OCI-LY1 (cell line): Measurements from ENCODE around the gene PRIM1.
"Not testable (repeated sequence)": the region's sequence is repeated elsewhere in the genome, so short reads cannot be mapped to it uniquely, and the experiment has no call there.

Source experiments
- H2AFZ ChIP-seq: fragments of 200-600 bp; sonication (generic), shearing (Covaris generic); 2 replicates; pipeline ENCODE4 v1.6.0; 2014; ENCODE audit warnings: antibody characterized with exemption, mild to moderate bottlenecking, low read length
- H3F3A ChIP-seq: fragments of 200-600 bp; sonication (generic), shearing (Covaris generic); 2 replicates; pipeline ENCODE4 v1.6.0; 2014; ENCODE audit warnings: mild to moderate bottlenecking, antibody characterized with exemption, low read length, moderate library complexity; ENCODE audit not compliant: insufficient read depth
- H3K27ac ChIP-seq: fragments of 200-600 bp; sonication (generic); 2 replicates; pipeline ENCODE4 v1.5.1; 2014; ENCODE audit warnings: low read length, mixed run types, mild to moderate bottlenecking, low read depth; ENCODE audit not compliant: poor library complexity, severe bottlenecking
- H3K27me3 ChIP-seq: fragments of 200-600 bp; sonication (generic); 2 replicates; pipeline ENCODE4 v1.6.0; 2014; ENCODE audit warnings: antibody characterized with exemption, mild to moderate bottlenecking, low read length, moderate library complexity; ENCODE audit not compliant: insufficient read depth
- H3K36me3 ChIP-seq: fragments of 200-600 bp; sonication (generic); 2 replicates; pipeline ENCODE4 v1.6.1; 2014; ENCODE audit warnings: mild to moderate bottlenecking, antibody characterized with exemption, low read length, moderate library complexity, mixed read lengths; ENCODE audit not compliant: insufficient read depth
- H3K4me1 ChIP-seq: fragments of 200-600 bp; sonication (generic); 2 replicates; pipeline ENCODE4 v1.5.1; 2014; ENCODE audit warnings: mild to moderate bottlenecking, low read length, moderate library complexity; ENCODE audit not compliant: insufficient read depth, severe bottlenecking
- H3K4me2 ChIP-seq: fragments of 200-600 bp; sonication (generic), shearing (Covaris generic); 2 replicates; pipeline ENCODE4 v1.6.1; 2014; ENCODE audit warnings: low read length
- H3K4me3 ChIP-seq: fragments of 200-600 bp; sonication (generic); 2 replicates; pipeline ENCODE4 v1.5.1; 2014; ENCODE audit warnings: low read length, low read depth, mild to moderate bottlenecking, mixed read lengths; ENCODE audit not compliant: poor library complexity, severe bottlenecking
- H3K79me2 ChIP-seq: fragments of 200-600 bp; shearing (Covaris generic); 2 replicates; pipeline ENCODE4 v1.6.1; 2016; ENCODE audit warnings: mixed run types, low read length, mixed read lengths; ENCODE audit not compliant: insufficient read depth
- H3K9ac ChIP-seq: fragments of 200-600 bp; sonication (generic), shearing (Covaris generic); 2 replicates; pipeline ENCODE4 v1.6.1; 2014; ENCODE audit warnings: mild to moderate bottlenecking, low read length, mixed read lengths
- H3K9me2 ChIP-seq: fragments of 200-600 bp; sonication (generic), shearing (Covaris generic); 2 replicates; pipeline ENCODE4 v1.6.1; 2014; ENCODE audit warnings: low read depth, mild to moderate bottlenecking, low read length, mixed read lengths
- H3K9me3 ChIP-seq: fragments of 200-600 bp; shearing (Covaris generic); 2 replicates; pipeline ENCODE4 v1.6.1; 2014; ENCODE audit warnings: low read length, mixed read lengths
- H4K20me1 ChIP-seq: fragments of 200-600 bp; sonication (generic), shearing (Covaris generic); 2 replicates; pipeline ENCODE4 v1.6.0; 2016; ENCODE audit warnings: mild to moderate bottlenecking, low read length; ENCODE audit not compliant: insufficient read depth
- EZH2 ChIP-seq: fragments of 200-600 bp; sonication (generic), shearing (Covaris generic); IDR thresholded peaks from 2 replicates; pipeline ENCODE4 v1.8.0; 2017; ENCODE audit warnings: borderline replicate concordance, mixed run types, mild to moderate bottlenecking, antibody characterized with exemption, low read length, moderate library complexity, mixed read lengths
- TF ChIP-seq, protein P1 (sequence below): fragments of 200-600 bp; sonication (generic), shearing (Covaris generic); IDR thresholded peaks from 2 replicates; pipeline ENCODE4 v1.5.1; 2017; ENCODE audit warnings: mild to moderate bottlenecking, antibody characterized with exemption, low read length, moderate library complexity, mixed read lengths

The PRIM1 gene

DNA sequence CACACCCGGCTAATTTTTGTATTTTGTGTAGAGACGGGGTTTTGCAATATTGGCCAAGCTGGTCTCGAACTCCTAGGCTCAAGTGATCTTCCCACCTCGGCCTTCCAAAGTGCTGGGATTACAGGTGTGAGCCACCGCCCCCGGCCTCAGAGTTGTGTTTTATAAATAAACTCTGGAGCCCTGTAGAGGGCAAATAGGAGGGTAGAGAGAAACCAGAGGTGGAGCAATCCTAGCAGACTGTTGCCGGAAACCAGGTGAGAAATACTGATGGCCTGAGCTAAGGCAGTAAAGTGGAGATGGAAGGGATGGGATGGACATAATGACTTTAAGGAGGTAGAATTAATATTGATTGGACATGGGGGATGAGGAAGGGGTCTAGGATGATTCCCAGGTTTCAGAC lies 8.3 kb upstream of the PRIM1 start:
- no peak overlapping the region for H3K4me3 ChIP-seq
- no peaks in the 10 kb centered on the region for H3K79me2 ChIP-seq
- no peak overlapping the region for H3K4me2 ChIP-seq
- TF ChIP-seq, protein P1, sequence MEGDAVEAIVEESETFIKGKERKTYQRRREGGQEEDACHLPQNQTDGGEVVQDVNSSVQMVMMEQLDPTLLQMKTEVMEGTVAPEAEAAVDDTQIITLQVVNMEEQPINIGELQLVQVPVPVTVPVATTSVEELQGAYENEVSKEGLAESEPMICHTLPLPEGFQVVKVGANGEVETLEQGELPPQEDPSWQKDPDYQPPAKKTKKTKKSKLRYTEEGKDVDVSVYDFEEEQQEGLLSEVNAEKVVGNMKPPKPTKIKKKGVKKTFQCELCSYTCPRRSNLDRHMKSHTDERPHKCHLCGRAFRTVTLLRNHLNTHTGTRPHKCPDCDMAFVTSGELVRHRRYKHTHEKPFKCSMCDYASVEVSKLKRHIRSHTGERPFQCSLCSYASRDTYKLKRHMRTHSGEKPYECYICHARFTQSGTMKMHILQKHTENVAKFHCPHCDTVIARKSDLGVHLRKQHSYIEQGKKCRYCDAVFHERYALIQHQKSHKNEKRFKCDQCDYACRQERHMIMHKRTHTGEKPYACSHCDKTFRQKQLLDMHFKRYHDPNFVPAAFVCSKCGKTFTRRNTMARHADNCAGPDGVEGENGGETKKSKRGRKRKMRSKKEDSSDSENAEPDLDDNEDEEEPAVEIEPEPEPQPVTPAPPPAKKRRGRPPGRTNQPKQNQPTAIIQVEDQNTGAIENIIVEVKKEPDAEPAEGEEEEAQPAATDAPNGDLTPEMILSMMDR: no peak
- no peak for TF ChIP-seq EZH2
- H2AFZ ChIP-seq: no peak overlapping the region
- H3K27ac ChIP-seq: no peak overlapping the region
- no peaks in the 10 kb centered on the region for H3F3A ChIP-seq
- H3K9ac ChIP-seq: no peak overlapping the region
- H3K9me3 ChIP-seq: no peaks in the 10 kb centered on the region
- no peaks in the 10 kb centered on the region for H3K9me2 ChIP-seq
- H4K20me1 ChIP-seq: no peaks in the 10 kb centered on the region
- no peaks in the 10 kb centered on the region for H3K36me3 ChIP-seq
- no peaks in the 10 kb centered on the region for H3K27me3 ChIP-seq
- peaks cover 5% of the 10 kb centered on the region for H3K4me1 ChIP-seq

DNA sequence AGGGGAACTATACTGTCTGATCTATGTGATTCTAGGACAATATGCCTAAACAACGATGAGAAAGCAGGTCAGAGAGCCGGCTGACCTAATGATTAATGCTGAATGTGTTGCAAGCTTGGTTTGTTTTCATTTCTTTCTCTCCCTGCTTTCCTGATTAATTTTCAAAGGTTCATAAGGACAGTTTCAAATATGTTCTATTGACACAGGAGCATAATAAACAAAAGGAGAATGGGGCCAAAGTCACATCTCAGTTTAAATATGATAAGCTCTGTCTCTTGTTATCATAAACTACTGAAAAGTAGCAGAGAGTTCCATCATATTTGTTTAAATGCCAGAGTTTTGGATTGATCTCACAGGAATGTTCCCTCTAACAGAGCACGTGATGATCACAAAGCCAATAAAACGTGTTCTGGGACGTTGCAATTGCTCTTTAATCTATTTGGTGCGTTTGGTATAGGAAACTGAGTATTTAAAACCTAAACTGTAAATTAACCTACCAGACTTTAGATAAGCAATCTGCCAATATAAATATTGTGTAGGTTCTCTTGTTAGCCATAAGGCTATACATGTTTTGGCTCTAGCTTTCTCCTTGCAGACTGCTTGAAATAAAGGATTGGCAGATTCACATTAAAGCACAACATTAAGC lies 7.3 kb upstream of the PRIM1 start:
- Histone ChIP-seq H3K4me1 (peaks cover 5% of the 10 kb centered on the region), H3K27me3 (no peaks in the 10 kb centered on the region), H3K27ac (no peak overlapping the region), H3F3A (no peaks in the 10 kb centered on the region), H3K4me2 (no peak overlapping the region), H3K9me3 (no peaks in the 10 kb centered on the region), H3K9ac (no peak overlapping the region), H2AFZ (no peak overlapping the region), H3K36me3 (no peaks in the 10 kb centered on the region), H4K20me1 (no peaks in the 10 kb centered on the region), H3K79me2 (no peaks in the 10 kb centered on the region), H3K9me2 (no peaks in the 10 kb centered on the region), H3K4me3 (no peak overlapping the region)
- TF ChIP-seq, protein P1: no peak
- TF ChIP-seq EZH2: no peak

DNA sequence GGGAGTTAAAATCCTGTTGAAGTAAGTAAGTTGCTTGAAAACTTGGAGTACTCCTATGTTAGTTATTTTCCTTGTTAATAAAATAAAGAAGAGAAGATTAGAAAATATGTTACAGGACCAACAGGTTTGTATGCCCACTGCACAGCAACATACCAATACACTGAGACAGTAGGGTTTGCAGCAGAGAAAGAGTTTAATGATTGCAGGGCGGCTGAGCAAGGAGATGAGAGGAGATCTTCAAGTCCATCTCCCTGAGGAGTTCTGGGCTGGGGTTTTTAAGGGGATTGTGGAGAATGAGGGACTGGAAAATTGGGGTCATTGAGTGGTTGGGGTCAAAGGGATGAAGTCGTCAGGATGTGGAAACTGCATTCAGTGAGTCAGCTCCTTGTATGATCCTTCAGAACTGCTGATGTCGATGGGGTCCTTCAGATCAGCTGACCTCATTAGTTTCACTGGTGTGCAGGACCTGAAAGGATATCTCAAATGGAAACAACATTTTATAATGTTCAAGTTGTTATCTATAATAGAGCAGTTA lies 6.7 kb upstream of the PRIM1 start:
- Histone ChIP-seq H3F3A (no peaks in the 10 kb centered on the region), H3K36me3 (no peaks in the 10 kb centered on the region), H3K27ac (no peak overlapping the region), H3K4me1 (peaks cover 5% of the 10 kb centered on the region), H3K9me2 (no peaks in the 10 kb centered on the region), H3K9ac (no peak overlapping the region), H3K27me3 (no peaks in the 10 kb centered on the region), H3K4me2 (no peak overlapping the region), H3K4me3 (no peak overlapping the region), H3K9me3 (no peaks in the 10 kb centered on the region), H2AFZ (no peak overlapping the region), H4K20me1 (no peaks in the 10 kb centered on the region), H3K79me2 (no peaks in the 10 kb centered on the region)
- no peak for TF ChIP-seq EZH2
- TF ChIP-seq, protein P1: no peak

DNA sequence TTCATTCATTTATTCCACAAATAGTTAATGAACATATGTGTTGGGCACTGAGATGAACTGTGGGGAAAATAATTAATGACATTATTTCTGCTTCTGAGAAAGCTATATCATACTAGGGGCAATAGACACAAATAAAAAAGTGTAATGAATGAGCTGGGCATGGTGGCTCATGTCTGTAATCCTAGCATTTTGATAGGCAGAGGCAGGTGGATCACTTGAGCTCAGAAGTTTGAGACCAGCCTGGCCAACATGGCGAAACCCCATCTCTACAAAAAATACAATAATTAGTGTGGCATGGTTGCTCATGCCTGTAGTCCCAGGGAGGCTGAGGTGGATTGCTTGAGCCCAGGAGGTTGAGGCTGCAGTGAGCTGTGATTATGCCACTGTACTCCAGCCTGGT lies 5.8 kb upstream of the PRIM1 start:
- H3K9me2 ChIP-seq, H3K4me2 ChIP-seq, H3K9me3 ChIP-seq: not testable (repeated sequence)

More for the DNA sequence above, 5.8 kb upstream of the PRIM1 start:
- not testable (repeated sequence) for H3K9ac ChIP-seq, H2AFZ ChIP-seq, H3K27me3 ChIP-seq, H3K36me3 ChIP-seq, H4K20me1 ChIP-seq, H3K79me2 ChIP-seq, H3K27ac ChIP-seq, H3K4me3 ChIP-seq, H3F3A ChIP-seq, H3K4me1 ChIP-seq
